ENCODE results near the gene PTGIS.

The PTGIS gene

DNA sequence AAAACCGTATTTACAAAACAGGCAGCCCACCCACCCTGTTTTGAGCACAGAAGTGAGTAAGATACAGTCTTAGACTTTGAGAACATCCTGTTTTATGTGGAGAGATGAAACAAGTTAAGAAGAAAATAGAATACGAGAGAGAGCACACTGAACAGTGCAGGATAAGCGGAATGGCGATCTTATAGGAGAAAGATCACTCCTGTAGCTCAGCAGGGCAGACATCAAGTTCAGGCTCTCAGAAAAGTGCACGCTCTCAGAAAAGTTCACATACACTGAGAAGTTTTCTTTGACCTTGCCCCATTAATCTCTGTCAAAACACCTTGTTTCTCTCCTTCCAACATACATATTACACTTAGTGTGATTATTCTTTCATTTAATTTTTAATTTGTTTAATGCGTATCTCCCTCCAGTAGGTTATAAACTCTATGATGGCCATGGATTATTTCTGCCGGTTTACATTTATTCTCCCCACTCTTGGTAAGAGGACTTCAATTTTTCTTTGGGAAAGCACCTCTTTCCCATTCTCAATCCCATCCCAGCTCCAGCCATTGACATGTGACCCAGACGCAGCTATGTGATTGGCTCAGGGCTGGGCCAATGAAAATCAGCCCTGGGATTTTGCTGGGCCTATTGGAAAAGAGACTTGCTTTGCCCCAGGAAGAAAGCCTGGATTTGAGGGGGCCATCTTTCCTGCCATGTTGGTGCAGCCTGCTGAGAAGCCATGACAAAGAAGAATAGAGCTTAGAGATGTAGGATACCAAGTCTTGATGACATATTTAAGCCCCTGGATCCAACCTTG is 101.6 kb downstream of the PTGIS start:
- DNase-seq, result no peak

DNA sequence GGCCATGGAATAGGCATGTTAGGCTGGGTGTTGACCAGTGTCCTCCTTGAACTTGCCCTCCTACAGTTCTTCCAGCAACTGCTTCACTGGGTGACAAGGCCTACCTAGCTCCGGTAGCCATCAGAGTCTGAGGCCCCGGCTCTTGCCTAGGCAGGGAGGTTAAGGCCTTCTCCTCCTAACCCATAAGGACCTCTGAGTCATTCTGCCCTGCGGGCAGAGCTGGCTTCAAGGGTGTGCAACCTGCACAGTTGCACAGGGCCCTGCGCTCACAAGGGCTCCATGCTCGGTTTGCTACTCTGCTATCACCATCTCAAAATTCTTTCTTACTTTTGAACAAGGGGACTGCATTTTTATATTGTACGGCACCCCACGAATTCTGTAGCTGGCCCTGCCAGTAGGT is 103.4 kb downstream of the PTGIS start:
- DNase-seq, result no peak

DNA sequence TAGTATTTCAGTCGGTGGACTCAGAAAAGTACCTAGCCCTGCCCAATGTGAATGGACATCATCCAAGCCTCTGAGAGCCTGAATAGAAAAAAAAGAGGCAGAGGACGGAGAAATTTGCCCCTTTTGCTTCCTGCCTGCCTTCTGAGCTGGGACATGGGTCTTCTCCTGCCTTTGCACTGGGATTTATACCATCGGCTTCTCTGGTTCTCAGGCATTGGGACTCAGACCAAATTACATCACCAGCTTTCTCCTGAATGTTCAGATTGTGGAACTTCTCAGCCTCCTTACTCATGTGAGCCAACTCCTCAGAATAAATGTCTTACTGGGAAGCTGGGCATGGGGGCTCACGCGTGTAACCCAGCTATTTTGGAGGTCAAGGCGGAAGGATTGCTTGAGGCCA is 105.3 kb downstream of the PTGIS start:
- no peak for DNase-seq

DNA sequence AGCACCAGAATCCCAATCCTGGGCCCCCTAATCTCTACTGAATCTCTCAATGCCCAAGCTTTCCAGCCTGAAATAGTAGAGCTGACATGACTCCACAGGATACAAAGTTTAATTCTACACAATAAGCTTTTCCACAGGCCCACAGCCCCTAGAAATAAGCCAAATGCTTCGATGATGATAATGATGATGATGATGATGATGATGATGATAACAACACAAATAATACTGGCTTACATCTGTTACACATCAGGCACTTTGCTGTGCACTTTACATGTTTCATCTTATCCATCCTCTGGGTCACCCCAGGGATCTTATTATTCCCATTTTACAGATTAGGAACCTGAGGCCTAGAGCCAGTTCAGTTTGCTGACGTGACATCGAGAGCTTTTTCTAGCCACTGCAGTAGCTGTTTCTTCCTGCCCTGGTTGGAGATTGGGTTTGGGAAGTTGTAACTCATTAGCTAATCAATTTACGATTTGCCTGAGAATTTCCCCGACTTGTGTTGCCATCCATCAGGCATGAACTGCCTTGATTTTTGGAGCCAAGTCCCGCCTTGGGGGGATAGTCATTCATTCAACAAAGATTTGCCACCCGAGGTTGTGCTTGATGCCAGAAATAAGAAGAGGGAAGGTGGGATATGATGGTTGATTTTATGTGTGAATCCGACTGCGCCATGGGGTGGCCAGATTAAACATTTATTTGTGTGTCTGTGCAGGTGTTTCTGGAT is 105.9 kb downstream of the PTGIS start:
- no peak for DNase-seq

DNA sequence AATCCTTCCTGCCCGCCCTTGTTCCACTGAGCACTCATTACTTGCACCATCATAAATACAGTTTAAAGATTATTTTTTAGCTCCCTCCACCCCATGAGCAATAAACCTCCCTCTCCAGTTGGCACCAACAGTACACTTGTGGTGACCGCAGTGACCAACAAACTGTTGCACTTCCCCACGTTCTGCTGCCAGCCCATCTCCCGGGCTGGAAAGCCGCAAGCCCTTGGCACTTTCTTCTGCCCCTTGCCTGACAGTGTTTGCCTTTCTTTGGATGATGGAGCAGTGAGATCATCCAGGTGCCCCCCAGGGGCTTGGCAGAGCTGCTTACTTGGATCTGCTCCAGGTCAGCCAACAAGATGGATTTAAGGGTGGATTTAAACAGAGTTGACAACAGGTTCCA is 107.0 kb downstream of the PTGIS start:
- DNase-seq, result no peak

DNA sequence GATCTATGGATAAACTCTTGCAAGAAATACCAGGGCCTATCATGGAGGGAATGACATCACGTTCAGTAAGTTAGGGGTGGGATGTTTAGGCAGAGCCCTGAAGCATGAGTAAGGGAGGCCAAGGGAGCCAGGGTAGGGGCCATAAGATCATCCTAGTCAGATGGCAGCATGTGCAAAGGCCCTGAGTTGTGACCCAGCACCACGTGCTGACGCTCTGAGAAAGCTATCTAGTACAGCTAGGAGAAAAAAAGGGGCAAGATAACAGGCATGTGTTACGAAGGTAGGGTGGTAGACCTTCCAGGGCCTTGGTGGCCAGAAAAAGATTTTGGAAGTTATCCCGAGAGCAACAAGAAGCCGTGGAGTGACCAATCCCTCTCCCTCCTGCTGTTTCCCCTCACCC is 107.8 kb downstream of the PTGIS start:
- DNase-seq, result no peak

DNA sequence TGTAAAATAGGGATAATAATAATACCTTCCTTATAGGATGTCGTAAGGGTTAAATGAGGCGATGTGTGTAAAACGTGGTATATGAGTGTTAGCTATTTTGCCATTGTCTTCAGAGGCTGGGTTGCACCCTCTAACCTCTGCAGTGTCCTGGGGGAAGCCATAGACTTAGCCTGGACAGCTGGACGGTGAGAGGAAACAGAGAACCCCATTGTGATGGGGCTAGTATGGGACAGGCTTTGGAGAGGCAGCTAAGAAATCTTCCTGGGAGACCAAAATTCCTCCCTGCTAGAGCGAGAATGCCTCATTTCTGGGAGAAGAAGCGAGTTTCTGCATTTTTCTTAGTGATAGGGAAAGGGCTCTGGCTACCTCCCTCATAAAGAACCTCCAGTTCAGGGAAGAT is 108.3 kb downstream of the PTGIS start:
- DNase-seq, result no peak

DNA sequence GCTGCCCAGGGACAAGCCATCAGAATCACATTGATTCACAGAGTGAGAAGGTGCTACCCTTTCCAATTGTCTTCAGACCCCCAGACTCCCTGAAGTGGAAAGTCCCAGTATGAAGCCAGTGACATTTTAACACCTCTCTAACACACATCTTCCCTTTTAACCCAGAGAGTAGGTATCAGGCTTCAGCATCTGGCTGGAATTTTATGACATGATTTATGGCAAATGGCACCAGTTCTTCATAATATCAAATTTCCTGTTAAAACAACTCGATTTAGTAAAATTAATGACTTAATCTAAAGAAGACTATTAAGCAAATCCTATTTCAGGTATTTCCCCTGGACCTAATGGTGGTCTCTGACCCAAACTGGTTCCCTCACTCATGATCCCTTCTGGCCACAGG is 110.5 kb downstream of the PTGIS start:
- DNase-seq, result no peak

DNA sequence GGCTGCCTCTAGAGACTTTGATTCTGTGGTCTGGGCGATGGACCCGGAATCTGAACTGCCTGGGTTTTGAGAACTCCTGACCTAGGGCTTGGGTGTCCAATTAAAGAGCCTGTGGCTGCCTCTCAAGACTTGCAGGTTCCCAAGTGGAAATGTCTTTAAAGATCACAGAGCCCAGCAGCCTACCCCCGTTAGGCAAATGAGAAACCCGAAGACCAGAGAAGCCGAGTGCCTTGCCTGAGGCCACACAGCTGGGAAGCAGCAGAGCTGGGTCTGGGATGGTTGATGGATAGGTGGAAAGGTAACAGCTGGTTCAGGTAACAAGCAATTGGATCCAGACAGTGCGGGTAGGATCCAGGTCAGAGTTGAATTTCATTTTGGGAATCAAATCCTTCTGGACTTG is 111.3 kb downstream of the PTGIS start:
- no peak for DNase-seq

DNA sequence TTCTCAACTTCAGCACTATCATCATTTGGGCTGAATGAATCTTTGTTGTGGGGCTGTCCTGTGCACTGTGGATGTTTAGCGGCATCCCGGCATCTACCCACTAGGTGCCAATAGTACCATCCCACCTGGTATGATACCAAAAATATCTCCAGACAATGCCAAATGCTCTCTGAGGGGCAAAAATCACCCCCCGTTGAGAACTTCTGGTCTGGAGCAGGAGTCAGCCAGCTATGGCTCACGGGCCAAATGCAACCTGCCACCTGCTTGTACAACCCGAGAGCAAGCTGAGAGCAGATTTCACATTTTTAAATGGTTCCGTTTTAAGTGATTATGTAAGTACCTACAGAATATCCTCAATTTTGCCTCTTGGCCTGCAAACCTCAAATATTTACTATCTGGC is 112.2 kb downstream of the PTGIS start:
- no peak for DNase-seq
